Islet precursor cell (in vitro differentiated cells): ENCODE measurements around the gene USP7.
A peak's percentile ranks its signal among the peaks of the same experiment; 100 is the strongest.
"Not testable (repeated sequence)": the region's sequence is repeated elsewhere in the genome, so short reads cannot be mapped to it uniquely, and the experiment has no call there.

Experiments
- DNase-seq: peaks from one replicate; pipeline ENCODE4 v3.0.0-alpha.2; 2018

USP7 gene

DNA sequence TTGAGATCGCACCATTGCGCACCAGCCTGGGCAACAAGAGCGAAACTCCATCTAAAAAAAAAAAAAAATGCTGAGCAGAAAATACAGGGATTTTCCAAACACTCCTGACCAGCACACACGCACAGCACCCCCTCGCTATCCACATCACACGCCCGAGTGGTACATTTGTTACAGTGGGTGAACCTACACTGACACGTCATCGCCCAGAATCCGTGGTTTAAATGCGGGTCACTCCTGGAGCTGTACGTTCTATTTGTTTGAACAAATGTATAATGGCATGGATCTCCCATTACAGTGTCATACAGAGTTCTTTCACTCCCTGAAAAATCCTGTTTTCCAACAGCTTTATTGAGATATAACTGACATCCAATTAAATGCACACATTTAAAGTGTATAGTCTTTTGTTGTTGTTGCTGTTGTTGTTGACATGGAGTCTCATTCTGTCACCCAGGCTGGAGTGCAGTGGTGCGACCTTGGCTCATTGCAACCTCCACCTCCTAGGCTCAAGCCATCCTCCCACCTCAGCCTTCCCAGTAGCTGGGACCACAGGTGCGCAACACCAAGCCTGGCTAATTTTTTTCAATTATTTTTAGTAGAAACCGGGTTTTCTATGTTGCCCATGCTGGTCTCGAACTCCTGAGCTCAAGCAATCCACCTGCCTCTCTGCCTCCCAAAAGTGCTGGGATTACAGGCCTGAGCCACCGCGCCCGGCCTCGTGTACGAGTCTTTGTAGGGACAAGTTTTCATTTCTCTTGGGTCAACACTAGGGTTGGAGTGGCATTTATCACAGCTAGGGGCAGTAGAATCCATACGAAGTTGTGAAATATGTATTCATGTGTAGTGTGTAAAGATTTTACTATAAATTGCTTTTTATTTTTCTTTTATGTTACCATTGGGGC is 90.5 kb downstream of the USP7 start:
- DNase-seq: no peak

DNA sequence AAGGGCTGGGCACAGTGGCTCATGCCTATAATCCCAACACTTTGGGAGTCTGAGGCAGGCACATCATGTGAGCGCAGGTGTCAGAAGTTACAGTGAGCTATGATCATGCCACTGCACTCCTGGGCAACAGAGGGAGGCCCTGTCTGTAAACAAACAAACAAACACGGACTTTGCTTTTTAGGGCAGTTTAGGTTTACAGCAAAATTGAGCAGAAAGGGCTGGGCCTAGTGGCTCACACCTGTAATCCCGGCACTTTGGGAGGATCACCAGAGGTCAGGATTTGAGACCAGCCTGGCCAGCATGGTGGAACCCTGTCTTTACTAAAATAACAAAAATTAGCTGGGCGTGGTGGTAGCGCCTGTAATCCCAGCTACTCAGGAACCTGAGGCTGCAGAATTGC is 91.6 kb downstream of the USP7 start:
- DNase-seq: no peak

DNA sequence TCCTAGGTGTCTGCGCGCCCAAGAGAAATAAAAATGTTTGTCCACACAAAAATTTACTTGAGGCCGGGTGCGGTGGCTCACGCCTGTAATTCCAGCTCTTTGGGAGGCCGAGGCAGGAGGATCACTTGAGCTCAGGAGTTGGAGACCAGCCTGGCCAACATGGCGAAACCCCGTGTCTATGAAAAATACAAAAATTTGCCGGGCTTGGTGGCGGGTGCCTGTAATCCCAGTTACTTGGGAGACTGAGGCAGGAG is 93.8 kb downstream of the USP7 start:
- DNase-seq: not testable (repeated sequence)

DNA sequence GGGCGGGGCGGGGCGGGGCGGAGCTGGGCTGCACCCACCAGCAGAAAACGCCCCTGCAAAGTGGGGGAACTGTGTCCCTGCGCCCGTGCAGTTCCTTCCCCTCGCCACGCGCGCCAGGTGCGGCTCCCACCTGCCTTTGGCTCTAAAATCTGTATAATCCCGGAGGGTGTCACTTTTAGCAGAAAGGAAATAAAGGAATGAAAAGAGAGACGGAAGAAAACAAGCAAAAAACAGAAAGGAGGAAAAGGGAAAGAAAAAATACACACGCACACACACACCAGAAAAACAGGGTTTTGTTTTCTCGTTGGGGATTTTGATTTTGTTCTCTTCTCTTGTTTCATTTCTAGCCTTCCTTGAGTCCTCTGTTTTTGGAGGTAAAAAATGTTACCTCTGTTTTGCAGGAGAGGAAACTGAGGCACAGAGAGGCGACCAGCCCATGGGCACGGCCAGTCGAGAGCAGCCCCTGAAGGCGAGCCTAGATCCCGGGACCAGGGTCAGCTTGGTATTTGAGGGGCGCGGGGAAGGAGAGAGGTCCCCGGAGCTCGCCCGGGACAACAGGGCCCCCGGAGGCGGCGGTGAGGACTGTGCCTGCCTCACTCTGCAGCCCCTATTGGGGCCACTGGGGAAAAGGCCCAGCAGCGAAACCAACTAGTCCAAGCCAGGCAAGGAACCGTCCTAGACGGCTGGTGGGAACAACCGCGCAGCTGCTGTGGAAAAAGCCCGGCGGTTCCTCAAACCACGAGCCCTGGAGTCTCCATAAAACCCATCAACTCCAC is 94.3 kb downstream of the USP7 start:
- peak; percentile 69 for DNase-seq

DNA sequence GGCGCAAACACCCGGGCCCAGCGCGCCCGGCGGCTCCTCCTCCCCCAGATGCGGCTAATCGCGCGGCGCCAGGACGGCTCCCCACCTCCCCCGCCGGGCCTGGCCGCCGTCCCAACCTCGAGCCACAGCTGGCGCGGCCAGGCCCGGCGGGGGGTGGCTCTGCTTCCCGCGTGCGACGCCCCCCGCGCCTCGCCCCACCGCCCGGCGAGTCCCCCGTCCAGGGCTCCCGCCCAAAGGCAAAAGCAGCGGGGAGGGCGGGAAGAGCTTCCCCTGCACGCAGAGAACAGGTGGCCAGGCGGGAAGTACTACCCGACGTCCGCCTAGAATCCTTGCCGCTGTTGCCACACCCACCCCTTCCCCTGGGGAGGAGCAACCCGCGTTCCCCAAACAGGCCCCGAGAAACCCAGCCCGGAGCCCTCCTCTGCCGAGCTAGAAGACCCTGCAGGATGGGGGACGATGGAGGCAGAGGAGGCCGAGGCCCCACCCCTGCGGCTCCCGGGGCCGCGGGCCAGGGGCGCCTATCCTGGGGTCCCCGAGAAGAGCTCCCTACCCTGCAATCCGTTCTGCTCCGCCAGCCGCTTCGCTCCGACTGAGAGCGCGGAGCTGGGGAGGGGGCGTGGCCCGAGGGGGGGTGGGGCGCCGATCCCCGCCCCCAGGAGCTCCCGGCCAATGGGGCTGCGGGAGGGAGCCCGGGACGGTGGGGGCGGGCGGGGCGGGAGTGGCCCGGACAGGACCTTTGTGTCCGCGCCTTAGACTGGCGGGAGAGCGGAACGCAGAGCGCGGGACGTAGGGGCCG is 95.1 kb downstream of the USP7 start, which contains the start of gene CARHSP1:
CARHSP1 (minus strand) TSS at position 591 of the 796 bp plus-strand sequence. CDS start 9,678 bp downstream, outside the sequence.
- peak; percentile 97 for DNase-seq

DNA sequence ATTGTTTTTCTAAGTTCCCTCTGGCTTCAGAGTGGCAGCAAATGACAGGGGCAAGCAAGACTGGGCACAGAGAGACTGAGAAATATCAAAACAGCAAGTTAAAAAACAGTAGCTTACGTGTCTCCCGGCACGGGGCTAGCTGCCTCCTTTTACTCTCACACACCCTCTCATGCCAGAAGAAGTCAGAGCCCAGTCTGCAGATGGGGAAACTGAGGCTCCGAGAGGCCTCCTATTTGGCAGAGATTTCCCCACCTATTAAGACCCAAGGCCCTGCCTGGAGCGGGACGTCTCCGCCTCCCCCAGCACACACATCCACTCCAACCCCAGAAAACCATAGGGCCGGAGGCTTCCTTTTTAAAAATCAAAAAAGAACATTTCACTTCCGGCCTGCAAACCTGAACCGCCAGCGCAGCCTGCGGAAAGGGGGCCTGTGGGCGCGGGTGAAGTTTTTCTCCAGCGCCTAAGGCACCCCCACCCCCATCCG is 95.7 kb downstream of the USP7 start:
- no peak for DNase-seq

DNA sequence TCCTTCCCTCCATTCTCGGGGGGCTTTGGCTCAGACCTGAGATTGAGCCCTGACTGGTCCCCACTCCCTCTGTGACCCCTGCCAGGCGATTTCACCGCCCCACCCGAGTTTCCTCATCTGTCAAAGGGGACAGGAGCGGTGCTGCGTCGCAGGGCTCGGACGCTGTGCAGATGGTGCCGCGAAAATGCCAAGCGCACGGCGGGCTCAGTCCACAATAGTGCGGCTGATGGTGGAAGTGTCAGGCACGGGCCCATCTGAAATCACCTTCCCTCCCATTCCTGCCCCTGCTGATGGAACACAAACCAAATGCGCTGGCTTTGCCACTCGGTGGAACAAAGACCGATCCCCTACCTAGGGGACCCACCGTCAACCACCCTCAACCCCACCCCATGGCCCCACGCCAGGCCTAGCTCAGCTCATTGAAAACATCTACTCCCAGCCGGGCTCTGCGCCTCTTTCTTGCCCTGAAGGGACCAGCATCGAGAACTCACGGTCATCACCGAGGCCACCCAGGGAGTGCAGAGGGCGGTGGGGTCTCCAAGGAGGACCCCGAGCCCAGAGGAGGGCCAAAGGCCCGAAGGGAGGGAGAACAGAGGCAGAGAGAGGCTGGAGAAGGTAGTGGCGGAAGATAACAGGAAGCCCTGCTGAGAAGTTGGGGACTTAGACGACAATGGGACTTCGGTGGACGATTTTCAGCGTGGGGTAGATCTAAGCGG is 96.3 kb downstream of the USP7 start:
- peak; percentile 64 for DNase-seq

DNA sequence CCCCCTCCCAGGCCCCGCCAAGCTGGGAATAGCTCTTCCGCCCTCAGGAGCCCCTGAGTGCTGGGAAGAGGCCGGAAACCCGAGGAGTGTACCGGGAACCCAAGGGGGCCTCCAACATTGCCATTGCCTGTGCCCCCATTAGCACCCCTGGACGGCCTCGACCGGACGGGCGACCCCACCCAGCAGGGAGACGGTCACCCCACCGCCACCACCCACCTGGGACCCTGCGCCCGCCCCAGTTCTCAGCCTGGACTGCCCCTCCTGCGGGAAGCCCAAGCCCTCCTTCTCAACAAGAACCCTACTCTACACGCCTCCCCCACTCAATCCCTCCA is 96.9 kb downstream of the USP7 start:
- DNase-seq: no peak

DNA sequence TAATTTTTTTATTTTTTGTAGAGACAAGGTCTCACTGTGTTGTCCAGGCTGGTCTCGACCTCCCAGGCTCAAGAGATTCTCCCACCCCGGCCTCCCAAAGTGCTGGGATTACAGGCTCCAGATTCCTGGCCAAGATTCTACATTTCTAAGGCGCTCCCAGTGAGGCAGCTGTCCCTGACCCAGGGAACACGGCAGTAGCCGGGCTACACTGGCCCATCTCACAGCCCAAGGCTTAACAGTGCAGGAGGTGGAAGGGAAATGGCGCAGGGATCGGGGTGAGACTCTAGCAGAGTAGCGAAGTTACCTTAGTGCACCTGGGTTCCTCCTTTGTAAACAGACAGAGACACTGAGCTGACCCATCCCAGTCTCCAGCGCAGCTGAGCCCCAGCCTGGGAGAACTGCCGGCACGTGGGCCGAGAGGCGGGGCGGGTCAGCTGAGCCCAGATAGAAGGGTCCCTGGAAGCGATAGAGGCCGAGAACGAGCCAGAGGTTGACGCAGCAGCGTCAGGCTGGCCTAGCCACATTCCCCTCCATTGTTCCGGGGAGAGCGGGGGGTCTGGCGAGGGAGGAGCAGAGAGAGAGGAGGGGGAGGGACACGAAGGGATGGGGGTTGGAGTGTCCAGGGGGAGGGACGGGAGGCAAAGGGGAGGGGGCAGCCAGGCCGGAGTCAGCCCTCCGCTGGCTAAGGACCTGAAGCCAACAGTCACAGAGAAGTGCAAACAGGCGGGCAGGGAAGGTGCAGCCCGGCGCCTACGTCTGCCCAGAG is 97.4 kb downstream of the USP7 start:
- peak; percentile 94 for DNase-seq

DNA sequence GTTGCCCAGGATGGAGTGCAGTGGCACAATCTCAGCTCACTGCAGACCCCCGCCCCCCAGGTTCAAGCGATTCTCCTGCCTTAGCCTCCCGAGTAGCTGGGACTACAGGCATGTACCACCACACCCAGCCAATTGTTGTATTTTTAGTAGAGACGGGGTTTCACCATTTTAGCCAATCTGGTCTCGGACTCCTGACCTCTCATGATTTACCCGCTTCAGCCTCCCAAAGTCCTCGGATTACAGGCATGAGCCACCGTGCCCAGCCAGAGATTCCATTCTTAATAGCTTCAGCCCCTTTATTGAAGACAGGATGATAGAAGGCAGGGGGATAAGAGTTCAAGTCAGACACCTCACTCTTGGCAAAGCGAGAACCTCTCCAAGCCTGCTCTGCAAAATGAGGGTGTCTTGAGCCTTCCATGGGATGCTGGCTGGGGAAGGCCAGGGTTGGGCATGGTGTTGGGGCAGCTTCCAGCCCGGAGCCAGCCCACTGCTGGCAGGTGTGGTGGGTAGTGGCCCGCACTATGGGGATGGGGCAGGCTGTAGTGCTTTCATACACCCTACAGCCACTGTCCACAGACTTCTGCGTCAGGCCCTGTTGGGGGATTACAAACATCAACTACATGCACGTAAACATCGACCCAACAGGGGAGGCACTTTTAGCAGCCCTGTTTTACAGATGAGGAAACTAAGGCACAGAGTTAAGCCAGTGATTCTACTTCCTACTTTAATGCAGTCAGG is 98.4 kb downstream of the USP7 start:
- DNase-seq: no peak

DNA sequence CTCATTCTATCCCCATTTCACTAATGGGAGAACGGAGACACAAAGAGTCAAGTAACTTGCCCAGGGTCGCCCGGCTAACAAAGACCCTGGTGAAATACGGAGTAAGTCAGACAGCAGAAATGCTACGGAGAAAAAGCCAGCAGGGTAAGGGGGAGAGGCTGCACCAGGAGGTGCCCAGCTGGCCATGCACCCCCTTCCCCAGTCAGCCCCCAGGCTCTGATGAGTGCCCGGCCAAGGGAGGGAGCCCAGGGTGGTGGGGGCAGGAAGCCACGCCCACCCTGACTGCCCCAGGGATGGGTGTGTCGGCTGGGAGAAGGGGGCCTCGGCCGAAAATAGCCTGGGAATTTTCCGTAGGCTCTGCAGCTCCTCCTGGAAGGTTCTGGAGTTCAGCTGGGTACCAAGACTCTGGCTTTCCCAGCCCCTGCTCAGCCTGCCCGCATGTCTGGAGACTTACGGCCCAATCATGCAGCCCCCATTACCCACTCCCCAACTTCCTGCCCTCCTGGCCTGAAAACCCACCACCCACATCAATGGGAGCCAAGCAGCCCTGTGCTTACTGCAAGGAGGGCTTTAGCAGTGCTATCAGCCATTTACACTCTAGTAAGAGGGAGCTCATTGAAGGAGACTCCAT is 99.1 kb downstream of the USP7 start:
- peak; percentile 68 for DNase-seq

DNA sequence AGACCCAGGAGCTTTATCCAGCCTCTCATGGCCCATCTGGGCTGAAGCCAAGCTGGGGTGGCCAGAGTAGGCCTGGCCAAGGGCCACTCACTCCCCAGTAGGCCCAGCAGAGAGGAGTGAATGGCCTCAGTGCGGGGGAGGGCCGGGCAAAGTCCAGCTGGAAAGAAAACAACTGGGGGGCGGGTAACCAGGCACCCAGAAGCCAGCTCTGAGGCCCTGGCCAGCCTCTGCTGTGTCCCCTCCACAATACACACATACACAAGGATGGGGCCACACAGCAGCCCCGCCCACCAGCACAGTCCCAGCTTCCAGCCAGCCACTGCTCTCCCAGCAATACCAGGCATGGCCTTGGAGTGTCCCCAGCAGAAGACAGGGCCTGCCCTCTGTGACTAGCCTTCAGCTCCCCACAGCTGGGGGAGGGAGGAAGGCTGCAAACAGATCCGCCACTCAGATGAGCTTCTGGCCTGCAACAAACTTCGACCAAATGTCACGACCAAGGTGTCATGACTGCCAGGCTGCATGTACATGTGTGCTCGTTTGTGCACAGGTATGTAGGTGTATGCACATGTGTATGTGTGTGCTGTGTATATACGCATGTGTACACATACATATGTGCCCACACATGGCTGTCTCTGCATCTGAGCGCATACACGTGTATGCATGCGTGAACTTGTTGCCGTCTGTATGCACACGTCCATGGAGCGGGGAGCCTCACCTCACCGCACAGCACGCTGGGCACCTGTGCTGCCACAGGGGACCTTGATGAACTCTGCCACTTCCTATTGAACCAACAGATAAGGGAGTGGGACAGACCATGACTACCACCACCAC is 99.9 kb downstream of the USP7 start:
- peak; percentile 85 for DNase-seq

DNA sequence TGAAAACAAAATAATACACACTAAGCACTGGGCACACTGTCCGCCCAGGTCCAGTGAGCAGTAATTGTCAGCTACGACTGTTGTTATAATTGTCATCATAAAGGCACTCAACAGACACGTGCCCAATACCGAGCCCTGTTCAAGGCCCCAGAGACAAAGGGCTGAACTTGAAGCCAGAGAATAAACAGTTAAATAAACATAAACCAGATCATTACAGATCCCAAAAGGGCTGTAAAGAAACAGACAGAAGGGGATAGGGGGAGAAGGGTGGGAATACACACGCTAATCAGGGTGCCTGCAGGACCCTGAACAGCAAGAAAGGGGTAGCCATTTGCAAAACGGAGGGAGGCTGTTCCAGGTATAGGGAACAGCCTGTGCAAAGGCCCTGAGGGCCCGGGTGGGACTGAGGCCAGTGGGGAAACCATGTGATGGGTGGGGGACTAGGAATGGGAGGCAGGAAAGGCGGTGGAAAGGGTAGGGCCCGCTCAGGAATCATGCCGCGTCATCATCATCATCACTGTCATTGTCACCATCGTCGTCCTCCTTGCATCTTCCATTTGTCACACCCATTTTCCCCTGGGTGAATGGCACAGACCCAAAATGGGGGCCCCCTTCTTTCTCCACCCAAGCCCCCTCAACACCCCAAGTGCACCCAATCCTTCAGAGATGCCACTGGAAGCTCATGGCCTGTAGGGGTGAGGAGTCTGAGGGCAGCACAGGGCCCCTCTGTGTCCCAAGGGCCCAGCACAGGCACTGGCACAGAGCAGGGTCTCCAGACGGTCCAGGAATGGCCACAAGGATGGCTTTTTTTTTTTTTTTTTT is 101.2 kb downstream of the USP7 start:
- no peak for DNase-seq

DNA sequence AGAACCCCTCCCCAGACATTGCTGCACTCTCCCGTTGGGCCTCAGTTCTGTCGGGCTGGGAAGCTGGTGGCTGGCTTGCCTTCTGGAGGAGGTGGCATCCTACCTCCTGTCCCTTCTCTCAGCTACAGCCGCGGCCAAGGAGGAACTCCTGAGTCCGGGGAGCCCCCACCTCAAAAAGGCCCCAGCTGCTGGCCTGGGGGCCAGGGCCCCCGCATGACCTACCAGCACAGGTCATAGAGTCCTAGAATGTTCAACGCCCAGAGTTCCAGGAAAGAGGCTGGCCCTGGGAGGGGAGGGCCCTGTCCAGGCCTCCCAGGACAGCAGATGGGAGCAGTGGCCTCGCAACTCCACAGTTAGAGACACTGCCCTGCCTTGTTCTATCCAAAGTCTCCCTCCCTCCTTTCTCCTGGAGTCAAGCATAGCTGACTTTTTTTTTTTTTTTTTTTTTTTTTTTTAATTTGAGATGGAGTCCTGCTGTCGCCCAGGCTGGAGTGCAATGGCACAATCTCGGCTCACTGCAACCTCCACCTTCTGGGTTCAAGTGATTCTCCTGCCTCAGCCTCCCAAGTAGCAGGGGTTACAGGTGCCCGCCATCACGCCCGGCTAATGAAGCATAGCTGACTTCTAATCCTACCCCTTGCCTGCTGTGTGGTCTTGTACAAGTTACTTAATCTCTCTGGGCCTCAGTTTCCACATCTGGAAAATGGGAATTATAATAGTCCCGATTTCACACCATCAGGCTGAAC is 102.0 kb downstream of the USP7 start:
- DNase-seq: no peak

DNA sequence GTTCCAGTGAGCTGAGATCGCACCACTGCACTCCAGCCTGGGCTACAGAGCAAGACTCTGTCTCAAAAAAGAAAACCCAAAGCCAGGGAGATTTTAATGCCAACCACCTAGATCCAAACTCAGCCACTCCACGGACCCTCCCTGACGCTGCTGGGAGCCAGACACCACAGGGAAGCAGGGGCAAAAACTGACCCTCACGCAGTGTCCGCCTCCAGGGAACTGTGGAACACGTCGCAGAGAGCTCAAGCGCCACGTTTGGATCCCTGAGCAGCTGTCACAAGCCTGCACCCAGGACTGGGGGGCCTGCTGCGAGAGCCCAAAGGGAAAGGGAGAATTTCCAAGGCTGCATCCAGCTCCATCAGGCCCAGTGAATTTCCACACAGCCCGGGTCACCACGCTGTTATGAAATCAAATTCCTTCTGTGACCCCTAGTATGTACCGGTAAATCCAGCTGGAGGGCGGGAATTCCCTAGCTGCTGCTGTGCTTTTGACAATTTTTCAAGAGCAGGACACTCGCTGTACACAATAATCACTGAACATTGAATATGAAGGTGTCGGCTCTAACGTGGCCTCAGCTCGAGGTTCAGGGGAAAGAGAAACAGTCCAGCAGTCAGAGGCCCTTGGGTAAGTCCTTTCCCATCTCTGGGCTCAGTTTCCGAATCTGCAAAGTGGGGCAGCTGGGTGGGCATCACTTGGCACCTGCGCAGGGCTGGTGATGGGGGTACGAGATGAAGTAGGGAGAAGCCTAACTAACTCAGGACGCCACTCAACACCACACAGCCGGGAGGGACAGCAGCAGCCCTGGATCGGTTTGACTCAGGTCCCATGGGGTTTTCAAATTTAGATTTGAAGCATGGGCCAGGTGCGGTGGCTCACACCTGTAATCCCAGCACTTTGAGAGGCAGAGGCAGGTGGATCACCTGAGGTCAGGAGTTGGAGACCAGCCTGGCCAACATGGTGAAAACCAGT is 103.5 kb downstream of the USP7 start:
- no peak for DNase-seq

DNA sequence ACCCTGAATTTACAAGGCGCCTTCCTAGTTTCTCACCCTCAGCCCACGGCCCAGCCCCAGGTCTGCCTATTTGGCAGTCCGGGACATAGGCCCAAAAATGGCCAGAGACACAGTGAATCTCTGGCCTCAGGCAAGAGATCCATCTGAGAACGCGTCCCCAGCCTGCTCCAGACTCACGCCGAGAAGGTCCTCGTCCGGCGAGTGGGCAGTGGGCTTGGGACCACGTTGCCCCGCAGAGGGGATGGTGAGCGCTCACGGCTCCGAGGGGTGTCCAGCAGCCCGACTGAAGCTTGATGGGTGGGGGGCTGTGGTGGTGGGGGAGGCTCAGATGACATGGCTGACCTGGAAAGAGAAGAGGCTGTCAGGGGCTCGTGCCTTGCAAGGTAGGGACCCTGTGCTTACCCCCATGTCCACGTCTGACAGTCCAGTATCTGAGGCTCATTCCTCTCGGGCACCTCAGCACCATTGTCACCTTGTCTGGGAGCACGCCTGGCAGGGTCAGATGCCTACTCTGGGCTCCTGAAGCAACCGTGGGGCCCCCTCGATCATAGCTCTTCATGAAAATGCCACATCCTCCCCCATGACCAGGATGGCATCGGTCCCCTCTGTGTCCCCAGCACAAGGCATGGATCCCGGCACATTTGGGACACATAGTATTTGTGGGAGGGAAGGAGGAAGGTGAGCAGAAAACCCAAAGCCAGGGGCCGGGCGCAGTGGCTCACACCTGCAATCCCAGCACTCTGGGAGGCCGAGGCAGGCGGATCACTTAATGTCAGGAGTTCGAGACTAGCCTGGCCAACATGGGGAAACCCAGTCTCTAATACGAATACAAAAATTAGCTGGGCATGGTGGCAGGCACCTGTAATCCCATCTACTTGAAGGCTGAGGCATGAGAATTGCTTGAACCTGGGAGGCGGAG is 104.5 kb downstream of the USP7 start:
- no peak for DNase-seq
